CD4-positive, alpha-beta memory T cell (primary cell): ENCODE data around the gene DCHS2. TPM values are rescaled to one million over a fixed set of nuclear protein-coding genes. Genes with fewer than 3 reads are reported as not detected.

Source experiments
- CTCF ChIA-PET: fragments of 350-600 bp; sonication (Branson Sonifier 250); formaldehyde crosslinking; loops from one replicate; lab custom pipeline; 2021; ENCODE audit warnings: inconsistent platforms; ENCODE audit not compliant: partially characterized antibody; lab: Charles Lee
- POLR2A ChIA-PET: fragments of 350-600 bp; sonication (Branson Sonifier 250); formaldehyde crosslinking; loops from one replicate; lab custom pipeline; 2021; ENCODE audit not compliant: partially characterized antibody; lab: Charles Lee
- DNase-seq, 5 donors: peaks; one replicate each; pipeline versions ENCODE4 v3.0.0 to v3.0.0-alpha.2; 2020 to 2022; ENCODE audit warnings: mixed read lengths in 1 of 5
- H3K27ac ChIP-seq: one replicate; pipeline ENCODE4 v1.7.0; 2013; ENCODE audit warnings: low read depth, low read length
- H3K27me3 ChIP-seq: 2 replicates; pipeline ENCODE4 v1.7.0; 2013; ENCODE audit warnings: mild to moderate bottlenecking, low read length, moderate library complexity; ENCODE audit not compliant: insufficient read depth
- H3K36me3 ChIP-seq: 2 replicates; pipeline ENCODE4 v1.7.0; 2013; ENCODE audit warnings: mild to moderate bottlenecking, low read length, moderate library complexity; ENCODE audit not compliant: insufficient read depth
- H3K4me1 ChIP-seq: 2 replicates; pipeline ENCODE4 v1.7.0; 2013; ENCODE audit warnings: mild to moderate bottlenecking, low read length, moderate library complexity; ENCODE audit not compliant: insufficient read depth
- H3K4me3 ChIP-seq, 2 donors: one replicate each; pipeline ENCODE4 v1.7.0; 2013; ENCODE audit warnings: low read length in 2 of 2, mild to moderate bottlenecking in 1 of 2
- H3K9me3 ChIP-seq, 2 donors: one replicate each; pipeline ENCODE4 v1.7.0; 2013; ENCODE audit warnings: low read length in 2 of 2, control low read depth in 1 of 2; ENCODE audit not compliant: control insufficient read depth in 1 of 2
- H3K27ac Mint-ChIP-seq, 7 donors: one replicate each; pipeline ENCODE4 v1.8.0; 2020 to 2021; ENCODE audit warnings: mixed read lengths in 7 of 7, mild to moderate bottlenecking in 6 of 7, inconsistent platforms in 3 of 7, moderate library complexity in 3 of 7
- H3K27me3 Mint-ChIP-seq, 2 donors: one replicate each; pipeline ENCODE4 v1.8.0; 2020 to 2021; ENCODE audit warnings: mixed read lengths in 2 of 2
- H3K36me3 Mint-ChIP-seq, 2 donors: one replicate each; pipeline ENCODE4 v1.8.0; 2020 to 2021; ENCODE audit warnings: mixed read lengths in 2 of 2, inconsistent platforms in 1 of 2, mild to moderate bottlenecking in 1 of 2
- H3K4me1 Mint-ChIP-seq, 4 donors: one replicate each; pipeline ENCODE4 v1.8.0; 2020 to 2021; ENCODE audit warnings: mixed read lengths in 4 of 4, mild to moderate bottlenecking in 1 of 4
- H3K4me3 Mint-ChIP-seq, 8 donors: one replicate each; pipeline ENCODE4 v1.8.0; 2020 to 2021; ENCODE audit warnings: mixed read lengths in 8 of 8, mild to moderate bottlenecking in 7 of 8, moderate library complexity in 6 of 8, inconsistent platforms in 3 of 8
- H3K9me3 Mint-ChIP-seq, 8 donors: one replicate each; pipeline ENCODE4 v1.8.0; 2020 to 2021; ENCODE audit warnings: mixed read lengths in 8 of 8, mild to moderate bottlenecking in 5 of 8, inconsistent platforms in 3 of 8, moderate library complexity in 1 of 8
- intact Hi-C: fragments of 100-400 bp; cut with micrococcal nuclease; formaldehyde crosslinking; loops from one replicate; pipeline ENCODE4 v1.15.1; 2023
- polyA plus RNA-seq, 2 donors: library from polyadenylated mRNA; unstranded; fragments of 300-500 nt; fragmentation: Illumina TruSeq; gene quantifications; one replicate each; pipeline ENCODE4 v1.2.3, GENCODE V29; 2021
- total RNA-seq, 2 experiments: library from RNA; stranded (reverse); gene quantifications; one replicate each; pipeline ENCODE4 v1.2.3, GENCODE V29; 2021

DCHS2 gene
- total and polyA plus RNA-seq, 4 experiments from 2014 or later: 0.14 to 0.33 (median 0.17) TPM; not detected in 1

GRCh38 chr4:154519214-154519613, 27.6 kb upstream of the DCHS2 start:
- Histone ChIP-seq H3K4me1 (no peaks in the 10 kb centered on the region), H3K9me3 (no peaks in the 10 kb centered on the region), H3K36me3 (no peaks in the 10 kb centered on the region), H3K4me3 (no peak overlapping the region), H3K27me3 (no peaks in the 10 kb centered on the region), H3K27ac (no peak overlapping the region)
- Mint-ChIP-seq H3K4me1 (peaks cover 0 to 1% (median 0%) of the 10 kb centered on the region in 4 donors), H3K36me3 (no peaks in the 10 kb centered on the region), H3K9me3 (no peaks in the 10 kb centered on the region), H3K27me3 (peaks cover 24 to 25% of the 10 kb centered on the region in 2 donors), H3K27ac (no peak overlapping the region), H3K4me3 (no peak overlapping the region)
- DNase-seq: no peak
- ChIA-PET POLR2A (no interaction called here), CTCF (interaction anchor here (1.2 kb wide), 1 partner anchor 13 kb away, joined by 3 read pairs; no protein-coding TSS in a partner anchor)
- intact Hi-C loops: no loop called here

GRCh38 chr4:154517591-154517990, 26.0 kb upstream of the DCHS2 start:
- H3K4me1 Mint-ChIP-seq: no peaks in the 10 kb centered on the region
- Histone ChIP-seq H3K9me3 (no peaks in the 10 kb centered on the region), H3K36me3 (no peaks in the 10 kb centered on the region), H3K27me3 (no peaks in the 10 kb centered on the region), H3K4me1 (no peaks in the 10 kb centered on the region), H3K4me3 (no peak overlapping the region), H3K27ac (no peak overlapping the region)
- H3K9me3 Mint-ChIP-seq: peaks cover 0 to 2% (median 0%) of the 10 kb centered on the region in 8 donors
- no peak for DNase-seq
- ChIA-PET CTCF (no interaction called here), POLR2A (no interaction called here)
- no peak overlapping the region for H3K27ac Mint-ChIP-seq
- H3K27me3 Mint-ChIP-seq: peaks cover 24 to 31% of the 10 kb centered on the region in 2 donors
- no peaks in the 10 kb centered on the region for H3K36me3 Mint-ChIP-seq
- no peak overlapping the region for H3K4me3 Mint-ChIP-seq
- intact Hi-C loops: no loop called here

- Histone ChIP-seq H3K9me3 (no peaks in the 10 kb centered on the region), H3K4me1 (no peaks in the 10 kb centered on the region), H3K4me3 (no peak overlapping the region), H3K27me3 (no peaks in the 10 kb centered on the region), H3K27ac (no peak overlapping the region), H3K36me3 (no peaks in the 10 kb centered on the region)
- ChIA-PET POLR2A (no interaction called here), CTCF (interaction anchor here (1.0 kb wide), 1 partner anchor 18 kb away, joined by 3 read pairs; no protein-coding TSS in a partner anchor)
- peaks cover 28 to 36% of the 10 kb centered on the region in 2 donors for H3K27me3 Mint-ChIP-seq
- H3K27ac Mint-ChIP-seq: no peak overlapping the region
- no peaks in the 10 kb centered on the region for H3K4me1 Mint-ChIP-seq
- peaks cover 0 to 2% (median 0%) of the 10 kb centered on the region in 8 donors for H3K9me3 Mint-ChIP-seq
- H3K4me3 Mint-ChIP-seq: no peak overlapping the region
- no peaks in the 10 kb centered on the region for H3K36me3 Mint-ChIP-seq
- no peak for DNase-seq
- intact Hi-C loops: no loop called here
These were observed 24.9 kb upstream of the DCHS2 start for GRCh38 chr4:154516318-154517029.

- H3K4me3 ChIP-seq: no peak overlapping the region
- ChIA-PET CTCF (no interaction called here), POLR2A (no interaction called here)
- H3K4me1 ChIP-seq: no peaks in the 10 kb centered on the region
- no peaks in the 10 kb centered on the region for H3K36me3 Mint-ChIP-seq
- intact Hi-C loops: no loop called here
- no peaks in the 10 kb centered on the region for H3K36me3 ChIP-seq
- DNase-seq: no peak
- H3K4me3 Mint-ChIP-seq: no peak overlapping the region
- H3K27ac ChIP-seq: no peak overlapping the region
- H3K9me3 Mint-ChIP-seq: peaks cover 0 to 2% (median 0%) of the 10 kb centered on the region in 8 donors
- peaks cover 19 to 26% of the 10 kb centered on the region in 2 donors for H3K27me3 Mint-ChIP-seq
- no peak overlapping the region for H3K27ac Mint-ChIP-seq
- H3K4me1 Mint-ChIP-seq: no peaks in the 10 kb centered on the region
- no peaks in the 10 kb centered on the region for H3K9me3 ChIP-seq
- H3K27me3 ChIP-seq: no peaks in the 10 kb centered on the region
These were observed 20.4 kb upstream of the DCHS2 start for GRCh38 chr4:154511981-154512380.

- ChIA-PET CTCF (interaction anchor here (1.0 kb wide), 1 partner anchor 8 kb away, joined by 3 read pairs; no protein-coding TSS in a partner anchor), POLR2A (no interaction called here)
- H3K9me3 Mint-ChIP-seq: peaks cover 0 to 2% (median 0%) of the 10 kb centered on the region in 8 donors
- H3K9me3 ChIP-seq: no peaks in the 10 kb centered on the region
- H3K4me3 Mint-ChIP-seq: no peak overlapping the region
- no peaks in the 10 kb centered on the region for H3K36me3 ChIP-seq
- no peaks in the 10 kb centered on the region for H3K4me1 ChIP-seq
- no peak overlapping the region for H3K4me3 ChIP-seq
- no peaks in the 10 kb centered on the region for H3K4me1 Mint-ChIP-seq
- H3K27me3 Mint-ChIP-seq: peaks cover 21 to 28% of the 10 kb centered on the region in 2 donors
- H3K27me3 ChIP-seq: no peaks in the 10 kb centered on the region
- H3K36me3 Mint-ChIP-seq: no peaks in the 10 kb centered on the region
- no peak for DNase-seq
- no peak overlapping the region for H3K27ac Mint-ChIP-seq
- intact Hi-C loops: no loop called here
- H3K27ac ChIP-seq: no peak overlapping the region
These were observed 19.9 kb upstream of the DCHS2 start for GRCh38 chr4:154511548-154511947.

- Mint-ChIP-seq H3K27ac (no peak overlapping the region), H3K27me3 (peaks cover 23 to 33% of the 10 kb centered on the region in 2 donors), H3K9me3 (no peaks in the 10 kb centered on the region), H3K4me3 (no peak overlapping the region), H3K4me1 (no peaks in the 10 kb centered on the region), H3K36me3 (no peaks in the 10 kb centered on the region)
- no peak for DNase-seq
- POLR2A ChIA-PET: no interaction called here
- Histone ChIP-seq H3K4me3 (no peak overlapping the region), H3K27ac (no peak overlapping the region), H3K4me1 (no peaks in the 10 kb centered on the region), H3K27me3 (peaks cover 6% of the 10 kb centered on the region), H3K36me3 (no peaks in the 10 kb centered on the region), H3K9me3 (no peaks in the 10 kb centered on the region)
- intact Hi-C loops: loop anchor here (5.0 kb wide), 1 partner anchor 720 kb away; the partner anchor contains the start of gene SFRP2
- CTCF ChIA-PET: interaction anchor here (0.6 to 1.5 kb wide), 3 partner anchors 11 to 18 kb away, joined by 3 read pairs; no protein-coding TSS in a partner anchor
These were observed 15.6 kb upstream of the DCHS2 start for GRCh38 chr4:154507156-154507555.

GRCh38 chr4:154506253-154506652, 14.7 kb upstream of the DCHS2 start:
- H3K27me3 ChIP-seq: peaks cover 6% of the 10 kb centered on the region
- intact Hi-C loops: loop anchor here (5.0 kb wide), 1 partner anchor 719 kb away; the partner anchor contains the start of gene SFRP2
- H3K27me3 Mint-ChIP-seq: peaks cover 19 to 28% of the 10 kb centered on the region in 2 donors
- H3K4me1 Mint-ChIP-seq: no peaks in the 10 kb centered on the region
- no peak overlapping the region for H3K4me3 Mint-ChIP-seq
- no peaks in the 10 kb centered on the region for H3K9me3 Mint-ChIP-seq
- no peak overlapping the region for H3K27ac ChIP-seq
- CTCF ChIA-PET: interaction anchor here (1.0 to 1.5 kb wide), 3 partner anchors 14 to 720 kb away, joined by 3 to 4 read pairs (median 3); no protein-coding TSS in a partner anchor
- no peak overlapping the region for H3K4me3 ChIP-seq
- no peaks in the 10 kb centered on the region for H3K9me3 ChIP-seq
- no peaks in the 10 kb centered on the region for H3K4me1 ChIP-seq
- no peak for DNase-seq
- H3K36me3 Mint-ChIP-seq: no peaks in the 10 kb centered on the region
- no peaks in the 10 kb centered on the region for H3K36me3 ChIP-seq
- no peak overlapping the region for H3K27ac Mint-ChIP-seq
- POLR2A ChIA-PET: no interaction called here
